ENCODE results near the gene NBPF3.

NBPF3 gene

DNA sequence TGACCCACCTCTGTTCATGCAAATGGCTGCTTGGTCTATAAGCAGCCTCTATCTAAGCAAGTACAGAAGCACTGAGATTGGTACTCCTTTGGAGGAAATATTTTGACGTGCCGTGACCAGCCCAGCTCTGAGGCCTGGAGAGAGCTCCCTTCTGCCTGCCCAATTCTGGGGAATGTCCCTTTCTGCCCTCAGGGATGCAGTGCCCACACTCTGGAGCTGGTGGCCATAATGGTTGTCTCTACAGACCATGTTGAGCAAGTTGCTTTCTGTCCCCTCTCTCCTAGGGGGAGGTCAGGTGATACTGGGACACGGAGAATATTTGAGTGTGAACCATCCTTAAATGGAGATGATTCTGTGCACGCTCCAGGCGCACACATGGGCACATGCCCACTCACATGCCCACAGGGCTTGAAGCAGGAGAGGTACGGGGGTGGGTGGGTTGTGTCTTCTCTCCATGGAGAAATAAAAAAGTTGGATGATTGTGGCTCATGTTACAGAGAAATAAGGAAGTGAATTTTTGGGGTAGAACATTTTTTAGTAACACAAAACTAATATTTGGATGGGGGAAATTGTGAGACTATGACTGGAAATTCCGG is 55.4 kb downstream of the NBPF3 start:
- no peak for DNase-seq

DNA sequence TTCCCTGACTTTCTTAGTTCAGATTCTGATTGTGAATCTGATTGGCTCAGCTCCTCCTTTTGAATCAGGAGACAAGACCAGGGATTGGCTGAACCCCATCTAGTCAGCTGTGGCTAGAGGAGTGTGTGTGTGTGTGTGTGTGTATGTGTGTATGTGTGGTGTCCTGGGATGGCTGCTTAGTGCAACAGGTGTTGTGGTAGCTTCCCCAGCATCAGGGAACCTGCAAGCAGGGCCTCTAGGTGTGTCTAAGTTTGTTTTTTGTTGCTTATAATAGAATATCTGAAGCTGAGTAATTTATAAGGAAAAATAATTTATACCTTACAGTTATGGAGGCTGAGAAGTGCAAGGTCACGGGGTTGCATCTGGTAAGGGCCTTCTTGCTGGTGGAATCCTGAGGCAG is 56.1 kb downstream of the NBPF3 start:
- DNase-seq: no peak

DNA sequence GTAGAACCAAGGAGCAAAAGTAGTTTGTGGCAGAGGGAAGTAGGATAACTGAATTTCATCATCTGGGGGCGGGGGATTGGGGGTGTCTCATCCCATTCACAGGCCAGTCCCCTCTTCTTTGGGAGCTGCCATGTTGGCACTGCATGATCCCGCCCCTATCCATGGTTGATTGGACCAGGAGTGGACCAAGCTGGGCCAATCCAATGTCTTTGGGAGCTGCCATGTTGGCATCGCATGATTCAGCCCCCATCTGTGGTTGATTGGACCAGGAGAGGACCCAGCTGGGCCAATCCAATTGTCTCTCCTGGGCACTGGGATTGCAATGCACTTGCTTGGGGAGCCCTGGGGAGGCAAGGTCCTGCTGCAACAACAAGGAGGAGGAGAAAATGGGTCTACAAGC is 56.9 kb downstream of the NBPF3 start:
- DNase-seq: no peak

DNA sequence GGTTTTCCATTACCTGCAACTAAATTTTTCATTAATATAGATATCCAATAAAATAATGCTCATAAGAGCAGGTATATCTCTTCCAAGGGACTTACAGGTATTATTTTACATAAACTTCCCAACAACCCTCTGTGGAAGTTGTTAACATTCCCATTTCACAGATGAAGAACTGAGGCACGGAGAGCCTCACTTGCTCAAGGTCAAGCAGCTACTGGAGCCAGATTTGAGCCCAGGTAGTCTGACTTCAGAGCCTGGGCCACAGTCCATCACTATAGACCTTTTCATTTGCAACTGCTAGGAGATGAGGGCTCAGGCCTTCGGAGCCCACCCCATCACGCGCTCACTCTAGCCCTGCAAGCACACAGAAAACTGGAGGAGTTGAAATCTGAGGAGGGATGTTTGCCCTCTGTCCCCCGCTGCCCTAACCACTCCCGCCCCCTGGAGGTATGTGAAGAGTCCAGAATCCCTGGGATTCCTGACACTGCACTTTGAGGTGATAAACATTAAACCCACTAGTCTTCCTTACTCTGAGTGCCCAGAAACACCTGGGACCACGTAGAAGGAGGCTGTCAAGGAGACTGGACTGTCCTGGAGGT is 57.6 kb downstream of the NBPF3 start:
- no peak for DNase-seq

- peak; percentile 58 for DNase-seq
These were observed 59.5 kb downstream of the NBPF3 start for GRCh38 chr1:21499283-21499950.

DNA sequence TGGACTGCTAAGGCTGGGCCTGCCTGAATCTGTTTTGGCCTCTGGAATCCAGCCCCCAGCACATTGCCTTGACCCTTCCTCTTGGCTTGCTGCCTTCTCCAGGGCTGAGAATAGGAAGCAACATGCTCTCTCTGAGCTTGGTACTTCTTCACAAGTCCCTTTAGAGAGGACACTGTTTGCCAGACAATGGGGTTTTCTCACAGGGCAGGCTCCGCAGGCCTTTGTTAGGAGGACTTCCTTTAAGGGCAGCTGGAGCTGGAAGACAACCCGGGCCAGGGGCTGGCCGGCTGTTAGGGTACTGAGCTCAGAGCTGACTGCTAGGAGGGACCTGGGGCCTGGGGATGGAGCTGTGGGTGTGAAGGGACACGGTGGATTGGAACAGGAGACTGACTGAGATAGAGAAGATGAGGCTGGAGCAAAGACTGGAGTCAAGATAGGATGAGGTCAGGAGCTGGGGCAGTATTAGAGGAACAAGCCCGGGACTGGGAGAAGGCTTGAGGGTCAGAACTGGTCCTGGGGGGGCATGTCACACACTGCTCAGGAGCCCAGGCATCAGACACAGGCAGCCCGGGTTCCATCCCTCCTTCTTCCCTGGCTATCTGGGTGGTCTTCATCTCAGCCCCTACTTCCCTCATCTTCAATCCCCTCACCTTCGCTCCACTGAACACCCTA is 63.9 kb downstream of the NBPF3 start:
- no peak for DNase-seq

GRCh38 chr1:21506804-21507203 is 66.9 kb downstream of the NBPF3 start:
- DNase-seq: no peak

DNA sequence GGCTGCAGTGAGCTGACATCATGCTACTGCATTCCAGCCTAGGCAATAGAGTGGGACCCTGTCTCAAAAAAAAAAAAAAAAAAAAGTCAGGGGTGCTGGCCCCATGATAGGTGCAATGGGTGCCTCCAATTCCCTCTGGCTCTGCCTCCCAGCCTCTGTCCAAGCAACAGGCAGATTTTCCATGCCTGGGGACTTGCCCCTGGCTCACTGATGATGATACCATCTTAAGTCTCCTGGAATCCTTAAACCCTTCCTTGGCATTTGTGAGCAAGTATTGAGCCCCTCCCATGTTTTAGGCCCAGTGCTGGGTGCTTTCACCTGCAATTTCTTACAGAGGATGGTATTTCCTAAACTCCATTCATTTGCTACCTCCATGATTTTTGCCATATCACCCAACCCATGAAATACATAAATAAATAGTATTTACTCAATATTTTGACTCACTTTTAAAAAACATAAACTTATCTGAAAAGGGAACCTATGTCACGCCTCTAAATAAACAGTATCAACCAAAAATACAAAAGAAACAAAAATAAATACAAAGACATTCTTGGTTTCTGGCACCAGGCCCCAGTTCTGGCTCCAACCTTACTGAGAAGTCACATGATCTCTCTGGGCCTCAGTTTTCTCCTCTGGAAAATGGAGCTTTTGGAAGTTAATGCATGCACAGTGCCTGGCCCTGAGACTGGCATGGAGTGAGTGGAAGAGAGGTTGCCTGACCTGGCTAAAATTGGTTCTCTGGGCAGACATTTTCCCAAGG is 67.8 kb downstream of the NBPF3 start:
- DNase-seq: no peak

GRCh38 chr1:21508580-21509350 is 68.8 kb downstream of the NBPF3 start:
- peak; percentile 54 for DNase-seq

GRCh38 chr1:21509351-21510112 is 69.6 kb downstream of the NBPF3 start, which contains the start of gene ALPL:
TSS of gene ALPL (plus strand) at chr1:21509423. CDS start at chr1:21554082, 44,659 bp downstream.
- no peak for DNase-seq

DNA sequence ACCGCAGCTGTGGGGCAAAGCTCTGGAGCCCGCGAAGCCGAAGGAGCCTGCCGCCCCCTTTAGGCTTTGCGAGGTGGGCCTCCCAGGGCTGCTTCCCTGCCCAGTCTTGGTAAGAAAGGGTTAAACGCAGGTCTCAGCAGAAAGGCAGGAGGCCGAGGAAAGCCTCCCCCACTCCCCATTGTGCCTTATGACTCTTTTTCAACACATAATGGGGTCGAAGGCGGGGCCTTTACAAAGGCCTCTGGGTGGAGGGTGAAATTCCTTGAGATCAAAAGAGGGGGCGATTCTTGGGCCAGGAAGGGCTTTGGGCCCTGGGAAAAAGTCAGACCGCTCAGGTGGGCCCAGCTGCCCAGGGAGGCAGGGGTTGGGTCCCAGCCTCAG is 70.2 kb downstream of the NBPF3 start:
- DNase-seq: no peak

GRCh38 chr1:21510885-21511578 is 71.1 kb downstream of the NBPF3 start:
- DNase-seq: no peak

DNA sequence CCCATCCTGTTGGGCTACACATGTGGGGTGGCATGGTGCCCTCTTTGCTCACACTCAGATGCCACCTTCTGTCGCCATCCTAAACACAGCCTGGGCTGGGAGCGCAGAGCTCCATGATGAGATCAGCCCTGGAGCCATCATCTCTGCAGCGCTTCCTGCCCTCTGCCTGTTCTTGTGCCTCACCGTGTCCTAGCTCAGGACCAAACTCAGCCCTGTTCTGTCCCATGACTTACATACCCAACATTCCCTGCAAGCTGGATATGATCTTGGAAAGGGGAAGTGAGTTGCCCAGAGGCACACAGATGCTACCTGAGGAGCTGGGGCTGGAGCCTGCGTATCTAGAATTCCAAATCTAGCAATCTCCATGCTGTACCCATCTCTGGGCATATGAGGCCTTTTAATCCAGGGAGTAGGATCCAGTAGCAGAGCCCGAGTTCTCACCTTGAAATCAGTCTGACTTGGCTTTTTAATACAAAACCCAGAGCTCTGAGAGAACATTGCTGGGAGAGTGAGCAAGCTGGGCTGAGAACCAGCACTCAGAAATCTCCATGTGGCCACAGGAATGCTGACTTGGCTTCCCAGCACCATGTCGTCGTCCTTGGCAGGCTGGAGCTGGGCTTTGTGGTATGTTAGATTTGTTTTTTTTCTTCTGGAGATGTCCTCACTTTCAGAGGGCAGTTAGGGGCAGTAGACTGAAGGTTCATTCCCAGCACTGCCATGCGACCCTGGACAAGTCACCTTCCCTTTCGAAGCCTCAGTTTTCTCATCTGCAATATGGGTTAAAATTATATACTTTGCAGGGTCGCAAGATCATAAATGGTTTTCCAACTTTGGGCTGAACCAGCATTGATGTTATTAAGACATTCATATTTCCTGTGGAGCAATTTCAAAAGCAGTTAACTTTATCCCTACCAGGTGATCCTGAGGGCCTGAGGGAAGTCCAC is 71.9 kb downstream of the NBPF3 start:
- peak; percentile 98 for DNase-seq

DNA sequence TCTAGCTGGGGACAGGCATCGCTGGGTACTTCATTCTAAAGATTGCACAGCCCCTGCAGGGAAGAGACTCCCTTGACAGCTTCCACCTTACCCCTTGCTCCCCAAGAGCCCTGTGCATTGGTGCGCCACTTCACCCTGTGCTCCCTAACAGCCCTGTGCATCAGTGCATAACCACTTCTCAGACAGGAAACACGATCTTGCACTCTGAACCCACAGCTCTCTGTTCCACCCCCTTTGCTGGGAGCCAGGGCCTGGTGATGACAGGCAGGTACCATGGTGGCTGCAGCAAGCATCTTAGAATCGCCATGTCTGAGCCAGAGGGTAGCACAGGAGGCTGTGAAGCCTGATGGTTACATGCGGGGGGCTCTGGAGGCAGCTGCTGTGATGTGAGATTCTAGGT is 74.3 kb downstream of the NBPF3 start:
- DNase-seq: no peak

DNA sequence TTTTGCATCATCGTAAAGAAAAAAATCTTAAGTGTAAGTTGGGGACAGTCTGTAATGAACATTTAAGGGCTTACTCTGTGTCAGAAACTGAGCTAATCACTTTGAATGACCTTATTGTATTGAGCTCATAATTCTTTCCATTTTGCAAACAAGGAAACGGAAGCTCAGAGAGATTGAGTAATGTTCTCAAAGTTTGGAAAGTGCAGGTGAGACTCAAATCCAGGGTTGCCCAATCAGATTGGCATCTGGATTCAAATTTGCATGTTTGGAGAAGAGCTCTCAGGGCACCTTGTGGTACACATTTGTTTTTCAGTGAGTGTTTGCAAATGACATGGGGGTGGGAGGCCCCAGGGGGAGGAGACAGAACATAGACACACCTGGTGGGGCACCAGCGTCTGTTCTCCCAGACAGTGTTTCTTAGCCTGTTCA is 77.2 kb downstream of the NBPF3 start:
- DNase-seq: no peak

- no peak for DNase-seq
These were observed 77.9 kb downstream of the NBPF3 start for GRCh38 chr1:21517660-21518480.

GRCh38 chr1:21518774-21519455 is 79.0 kb downstream of the NBPF3 start:
- DNase-seq: no peak
